ENCODE measurements around the gene DNAAF5. TPM values are rescaled to one million over a fixed set of nuclear protein-coding genes. Genes with fewer than 3 reads are reported as not detected.

The DNAAF5 gene
- total and polyA plus RNA-seq, 2 donors (not counting 1 experiment from before 2014, with no cell fraction given), result 13.1 to 14.2 TPM

GRCh38 chr7:832968-833424, 106.5 kb downstream of the DNAAF5 start:
- Histone ChIP-seq H4K20me1 (ENCODE audit: control insufficient read depth, extremely low read depth, insufficient read depth, low read length) (no peaks in the 10 kb centered on the region), H3K4me1 (ENCODE audit: control insufficient read depth, extremely low read depth, insufficient read depth, low read length) (peaks cover 17% of the 10 kb centered on the region), H3K9me3 (ENCODE audit: control insufficient read depth, insufficient read depth, low read depth, low read length) (no peaks in the 10 kb centered on the region), H3K27ac (ENCODE audit: insufficient read depth, low read length) (peak overlapping the region; percentile 93), H3K4me3 (replicated peaks in 1 of 4; ENCODE audit: control extremely low read depth in 1 of 4, insufficient read depth in 1 of 4, low read depth in 3 of 4, low read length in 4 of 4) (no peak overlapping the region), H3K4me2 (ENCODE audit: extremely low read depth, insufficient read depth, low read length) (no peak overlapping the region), H3K27me3 (ENCODE audit: control insufficient read depth, insufficient read depth, low read length) (no peaks in the 10 kb centered on the region), H3K36me3 (ENCODE audit: control insufficient read depth, insufficient read depth, low read length) (peaks cover 8% of the 10 kb centered on the region), H3K79me2 (ENCODE audit: control insufficient read depth, insufficient read depth, low read length) (peaks cover 90% of the 10 kb centered on the region), H3K9ac (ENCODE audit: insufficient read depth, low read length) (no peak overlapping the region), H2AFZ (ENCODE audit: low read length) (no peak overlapping the region)
- TF ChIP-seq, protein P1, sequence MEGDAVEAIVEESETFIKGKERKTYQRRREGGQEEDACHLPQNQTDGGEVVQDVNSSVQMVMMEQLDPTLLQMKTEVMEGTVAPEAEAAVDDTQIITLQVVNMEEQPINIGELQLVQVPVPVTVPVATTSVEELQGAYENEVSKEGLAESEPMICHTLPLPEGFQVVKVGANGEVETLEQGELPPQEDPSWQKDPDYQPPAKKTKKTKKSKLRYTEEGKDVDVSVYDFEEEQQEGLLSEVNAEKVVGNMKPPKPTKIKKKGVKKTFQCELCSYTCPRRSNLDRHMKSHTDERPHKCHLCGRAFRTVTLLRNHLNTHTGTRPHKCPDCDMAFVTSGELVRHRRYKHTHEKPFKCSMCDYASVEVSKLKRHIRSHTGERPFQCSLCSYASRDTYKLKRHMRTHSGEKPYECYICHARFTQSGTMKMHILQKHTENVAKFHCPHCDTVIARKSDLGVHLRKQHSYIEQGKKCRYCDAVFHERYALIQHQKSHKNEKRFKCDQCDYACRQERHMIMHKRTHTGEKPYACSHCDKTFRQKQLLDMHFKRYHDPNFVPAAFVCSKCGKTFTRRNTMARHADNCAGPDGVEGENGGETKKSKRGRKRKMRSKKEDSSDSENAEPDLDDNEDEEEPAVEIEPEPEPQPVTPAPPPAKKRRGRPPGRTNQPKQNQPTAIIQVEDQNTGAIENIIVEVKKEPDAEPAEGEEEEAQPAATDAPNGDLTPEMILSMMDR (conservative IDR thresholded peaks at IDR 0.05 in 1 of 2, IDR thresholded peaks at IDR 0.05 in 1 of 2; ENCODE audit: low read depth in 1 of 2, low read length in 2 of 2), result no peak
- TF ChIP-seq EZH2 (IDR thresholded peaks at IDR 0.05; ENCODE audit: low read length, missing control alignments), result no peak
- DNase-seq (ENCODE audit: low read depth in 2 of 2), result no peak

GRCh38 chr7:833601-834258, 107.2 kb downstream of the DNAAF5 start:
- peaks cover 17% of the 10 kb centered on the region for H3K4me1 ChIP-seq (ENCODE audit: control insufficient read depth, extremely low read depth, insufficient read depth, low read length)
- no peak overlapping the region for H3K4me2 ChIP-seq (ENCODE audit: extremely low read depth, insufficient read depth, low read length)
- peaks cover 90% of the 10 kb centered on the region for H3K79me2 ChIP-seq (ENCODE audit: control insufficient read depth, insufficient read depth, low read length)
- H4K20me1 ChIP-seq (ENCODE audit: control insufficient read depth, extremely low read depth, insufficient read depth, low read length), result no peaks in the 10 kb centered on the region
- no peak overlapping the region for H3K4me3 ChIP-seq (replicated peaks in 1 of 4; ENCODE audit: control extremely low read depth in 1 of 4, insufficient read depth in 1 of 4, low read depth in 3 of 4, low read length in 4 of 4)
- peak overlapping the region; percentile 93 for H3K27ac ChIP-seq (ENCODE audit: insufficient read depth, low read length)
- no peak overlapping the region for H3K9ac ChIP-seq (ENCODE audit: insufficient read depth, low read length)
- peaks cover 8% of the 10 kb centered on the region for H3K36me3 ChIP-seq (ENCODE audit: control insufficient read depth, insufficient read depth, low read length)
- DNase-seq (ENCODE audit: low read depth in 2 of 2), result peak in 1 of 2 donors; percentile 18
- no peaks in the 10 kb centered on the region for H3K27me3 ChIP-seq (ENCODE audit: control insufficient read depth, insufficient read depth, low read length)
- H2AFZ ChIP-seq (ENCODE audit: low read length), result no peak overlapping the region
- TF ChIP-seq, protein P1 (conservative IDR thresholded peaks at IDR 0.05 in 1 of 2, IDR thresholded peaks at IDR 0.05 in 1 of 2; ENCODE audit: low read depth in 1 of 2, low read length in 2 of 2), result no peak
- TF ChIP-seq EZH2 (IDR thresholded peaks at IDR 0.05; ENCODE audit: low read length, missing control alignments), result no peak
- H3K9me3 ChIP-seq (ENCODE audit: control insufficient read depth, insufficient read depth, low read depth, low read length), result no peaks in the 10 kb centered on the region

DNA sequence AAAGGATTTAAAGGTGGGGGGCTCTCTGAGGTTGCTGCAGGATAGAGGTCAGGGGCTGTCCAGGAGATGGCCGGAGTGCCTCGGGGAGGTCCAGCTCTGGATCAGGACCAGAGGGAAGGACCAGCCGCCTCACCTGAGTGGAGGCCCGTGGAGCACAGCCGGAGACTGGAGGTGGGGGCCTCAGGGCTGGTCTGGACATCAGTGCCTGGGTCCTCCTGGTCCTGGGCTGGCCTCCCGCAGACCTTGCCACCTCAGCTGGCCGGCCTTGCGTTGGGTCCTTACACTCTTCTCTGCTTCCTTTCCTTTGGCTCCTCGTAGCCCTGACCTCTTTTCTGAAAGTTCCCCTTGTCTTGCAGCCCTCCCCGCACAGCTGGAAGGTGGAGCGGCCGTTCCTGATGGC, 107.8 kb downstream of the DNAAF5 start:
- no peak overlapping the region for H3K9ac ChIP-seq (ENCODE audit: insufficient read depth, low read length)
- no peaks in the 10 kb centered on the region for H3K27me3 ChIP-seq (ENCODE audit: control insufficient read depth, insufficient read depth, low read length)
- H3K36me3 ChIP-seq (ENCODE audit: control insufficient read depth, insufficient read depth, low read length), result peaks cover 8% of the 10 kb centered on the region
- DNase-seq (ENCODE audit: low read depth in 2 of 2), result no peak
- no peak overlapping the region for H3K4me2 ChIP-seq (ENCODE audit: extremely low read depth, insufficient read depth, low read length)
- H3K79me2 ChIP-seq (ENCODE audit: control insufficient read depth, insufficient read depth, low read length), result peaks cover 89% of the 10 kb centered on the region
- H3K27ac ChIP-seq (ENCODE audit: insufficient read depth, low read length), result no peak overlapping the region
- no peak for TF ChIP-seq EZH2 (IDR thresholded peaks at IDR 0.05; ENCODE audit: low read length, missing control alignments)
- TF ChIP-seq, protein P1 (conservative IDR thresholded peaks at IDR 0.05 in 1 of 2, IDR thresholded peaks at IDR 0.05 in 1 of 2; ENCODE audit: low read depth in 1 of 2, low read length in 2 of 2), result no peak
- no peaks in the 10 kb centered on the region for H4K20me1 ChIP-seq (ENCODE audit: control insufficient read depth, extremely low read depth, insufficient read depth, low read length)
- H3K9me3 ChIP-seq (ENCODE audit: control insufficient read depth, insufficient read depth, low read depth, low read length), result no peaks in the 10 kb centered on the region
- H2AFZ ChIP-seq (ENCODE audit: low read length), result no peak overlapping the region
- H3K4me1 ChIP-seq (ENCODE audit: control insufficient read depth, extremely low read depth, insufficient read depth, low read length), result peaks cover 17% of the 10 kb centered on the region
- no peak overlapping the region for H3K4me3 ChIP-seq (replicated peaks in 1 of 4; ENCODE audit: control extremely low read depth in 1 of 4, insufficient read depth in 1 of 4, low read depth in 3 of 4, low read length in 4 of 4)

Data from fibroblast of lung (primary cell).